H1 (cell line): ENCODE measurements around the gene FAM241B.

ENCODE experiments used
- BCL11A ChIP-seq, 2 experiments: IDR thresholded peaks; one replicate each; pipeline ENCODE4 v1.6.1; 2011; ENCODE audit warnings: low read depth in 2 of 2, low read length in 2 of 2, mild to moderate bottlenecking in 2 of 2
- BRCA1 ChIP-seq: IDR thresholded peaks from 2 replicates; pipeline ENCODE4 v1.6.1; 2012; ENCODE audit warnings: low read depth, low read length, improper control_type of control experiment
- CHD1 ChIP-seq: IDR thresholded peaks from 2 replicates; pipeline ENCODE4 v1.6.1; 2012; ENCODE audit warnings: low read depth, low read length, improper control_type of control experiment
- CHD2 ChIP-seq: IDR thresholded peaks from 2 replicates; pipeline ENCODE4 v1.6.1; 2012; ENCODE audit warnings: low read length, improper control_type of control experiment
- CTCF ChIP-seq, 3 experiments: IDR thresholded peaks; 1 replicate in 2 of 3; 2 replicates in 1 of 3; pipeline versions ENCODE4 v1.5.1 to v1.6.1; 2011; ENCODE audit warnings: low read length in 3 of 3, mild to moderate bottlenecking in 3 of 3, inconsistent platforms in 2 of 3, low read depth in 1 of 3, moderate library complexity in 1 of 3; ENCODE audit not compliant: insufficient read depth in 1 of 3; ENCODE audit errors: control extremely low read depth in 1 of 3
- EZH2 ChIP-seq: fragments of 200-600 bp; sonication (generic); IDR thresholded peaks from 2 replicates; pipeline ENCODE4 v1.7.1; 2012; ENCODE audit warnings: low read depth, mild to moderate bottlenecking, moderate library complexity, low read length, inconsistent platforms; ENCODE audit not compliant: severe bottlenecking
- PHF8 ChIP-seq: fragments of 200-600 bp; sonication (generic); conservative IDR thresholded peaks from 2 replicates; pipeline ENCODE4 v1.7.1; 2012; ENCODE audit warnings: low read depth, mild to moderate bottlenecking, inconsistent platforms, low read length, moderate library complexity
- POLR2AphosphoS5 ChIP-seq: IDR thresholded peaks from 2 replicates; pipeline ENCODE4 v1.6.1; 2011; ENCODE audit warnings: low read depth, low read length
- RAD21 ChIP-seq, 2 experiments: IDR thresholded peaks in 1 of 2; conservative IDR thresholded peaks in 1 of 2; 2 replicates each; pipeline ENCODE4 v1.6.1; 2011; ENCODE audit warnings: low read depth in 2 of 2, low read length in 2 of 2, improper control_type of control experiment in 1 of 2, inconsistent platforms in 1 of 2, mild to moderate bottlenecking in 1 of 2, moderate library complexity in 1 of 2
- RBBP5 ChIP-seq: IDR thresholded peaks from 2 replicates; pipeline ENCODE4 v1.7.1; 2012; ENCODE audit warnings: low read depth, mild to moderate bottlenecking, inconsistent platforms, low read length, moderate library complexity, borderline replicate concordance
- RFX5 ChIP-seq: IDR thresholded peaks from 2 replicates; pipeline ENCODE4 v1.6.1; 2011; ENCODE audit warnings: low read depth, low read length, improper control_type of control experiment, borderline replicate concordance
- TAF1 ChIP-seq: IDR thresholded peaks from 2 replicates; pipeline ENCODE4 v1.6.1; 2011; ENCODE audit warnings: mild to moderate bottlenecking, low read depth, low read length
- YY1 ChIP-seq: IDR thresholded peaks from 2 replicates; pipeline ENCODE4 v1.6.1; 2011; ENCODE audit warnings: low read depth, mild to moderate bottlenecking, low read length
- ZNF274 ChIP-seq: IDR thresholded peaks from 2 replicates; pipeline ENCODE4 v1.7.0; 2012; ENCODE audit warnings: low read length, borderline replicate concordance; ENCODE audit errors: extremely low read depth

- TF ChIP-seq BCL11A (IDR thresholded peaks at IDR 0.05; ENCODE audit: low read depth in 2 of 2, low read length in 2 of 2) (no peak), ZNF274 (no peak), CTCF (IDR thresholded peaks at IDR 0.05; ENCODE audit: control extremely low read depth in 1 of 3, insufficient read depth in 1 of 3, low read depth in 1 of 3, low read length in 3 of 3) (no peak), TAF1 (no peak), CHD1 (no peak), CHD2 (no peak), RFX5 (no peak), EZH2 (no peak), POLR2AphosphoS5 (no peak), YY1 (no peak), RAD21 (IDR thresholded peaks at IDR 0.05 in 1 of 2, conservative IDR thresholded peaks at IDR 0.05 in 1 of 2; ENCODE audit: low read depth in 2 of 2, low read length in 2 of 2) (no peak), PHF8 (no peak), RBBP5 (no peak), BRCA1 (no peak)
Measured at GRCh38 chr10:69677985-69678654, 48.1 kb downstream of the FAM241B start.
